ENCODE data around the gene MALRD1. TPM values are rescaled to one million over a fixed set of nuclear protein-coding genes. Genes with fewer than 3 reads are reported as not detected.

MALRD1 gene
- total and polyA plus RNA-seq, 2 experiments from 2014 or later, result 0.45 TPM; not detected in 1

DNA sequence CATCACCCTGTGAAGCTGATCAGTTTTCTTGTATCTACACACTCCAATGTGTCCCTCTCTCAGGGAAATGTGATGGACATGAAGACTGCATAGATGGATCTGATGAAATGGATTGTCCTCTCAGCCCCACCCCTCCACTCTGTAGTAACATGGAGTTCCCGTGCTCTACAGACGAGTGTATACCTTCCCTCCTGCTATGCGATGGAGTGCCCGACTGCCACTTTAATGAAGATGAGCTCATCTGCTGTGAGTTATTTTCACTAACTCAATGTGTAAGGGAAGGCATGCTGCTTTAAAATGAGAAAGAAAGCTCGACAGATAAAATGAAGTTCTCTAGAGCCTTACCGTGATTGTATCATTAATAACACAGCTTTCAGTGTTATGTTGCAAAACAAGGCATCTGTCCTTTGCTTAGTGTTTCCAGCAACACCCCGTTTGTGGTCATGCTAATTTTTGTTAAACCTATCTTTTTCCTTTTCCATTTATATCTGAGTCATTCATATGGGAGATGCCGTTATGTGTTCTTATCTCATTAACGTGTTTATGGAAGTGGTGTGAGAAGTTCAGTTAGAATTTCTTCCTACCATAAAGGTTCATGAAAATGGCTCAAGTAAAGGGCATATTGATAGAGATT, 546.7 kb downstream of the MALRD1 start:
- no peak for TF ChIP-seq EZH2phosphoT487 (IDR thresholded peaks at IDR 0.05; ENCODE audit: insufficient read depth, low read depth)
- TF ChIP-seq EZH2 (IDR thresholded peaks at IDR 0.05; ENCODE audit: insufficient read depth, poor library complexity, severe bottlenecking), result no peak
- WGBS, 2 experiments (ENCODE audit: low coverage in 1 of 2, low lambda C conversion rate in 2 of 2, missing lambda C conversion rate in 2 of 2), result 77 to 78% methylated on average over 9 of the region's 9 CpGs
- Histone ChIP-seq H3K4me3 (no peak overlapping the region), H3F3A (ENCODE audit: insufficient read depth) (no peaks in the 10 kb centered on the region), H3K9ac (no peak overlapping the region), H3K4me1 (ENCODE audit: insufficient read depth) (no peaks in the 10 kb centered on the region), H3K9me3 (ENCODE audit: low read depth) (no peaks in the 10 kb centered on the region), H3K36me3 (ENCODE audit: low read depth) (no peaks in the 10 kb centered on the region), H3K9me2 (ENCODE audit: insufficient read depth) (no peaks in the 10 kb centered on the region), H3K79me2 (ENCODE audit: insufficient read depth) (no peaks in the 10 kb centered on the region), H3K4me2 (ENCODE audit: unreplicated experiment) (no peak overlapping the region), H3K27me3 (replicated peaks; ENCODE audit: insufficient read depth) (no peaks in the 10 kb centered on the region), H4K20me1 (ENCODE audit: insufficient read depth) (no peaks in the 10 kb centered on the region), H2AFZ (no peak overlapping the region), H3K27ac (no peak overlapping the region)
- no peak for DNase-seq
- in situ Hi-C loops (cut with MboI), result no loop called here

DNA sequence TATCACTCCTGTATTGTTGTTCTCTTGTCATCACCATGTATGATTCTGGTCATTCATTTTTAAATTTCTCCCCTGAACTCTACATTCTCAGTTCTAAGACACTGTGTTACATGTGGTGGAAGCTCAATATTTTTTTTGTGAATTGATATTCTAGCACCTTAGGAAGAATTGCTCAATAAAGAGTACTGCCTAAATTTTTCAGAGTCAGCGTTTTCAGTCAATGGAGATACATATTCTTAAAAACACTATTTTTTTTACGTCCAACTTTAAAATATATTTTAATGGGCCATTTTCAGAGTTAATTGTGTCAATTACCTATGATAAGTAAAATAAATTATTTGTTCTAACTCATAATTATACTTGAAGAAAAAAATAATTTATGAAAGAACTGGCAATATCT, 557.2 kb downstream of the MALRD1 start:
- DNase-seq, result no peak
- H4K20me1 ChIP-seq (ENCODE audit: insufficient read depth), result no peaks in the 10 kb centered on the region
- TF ChIP-seq EZH2 (IDR thresholded peaks at IDR 0.05; ENCODE audit: insufficient read depth, poor library complexity, severe bottlenecking) (no peak), EZH2phosphoT487 (IDR thresholded peaks at IDR 0.05; ENCODE audit: insufficient read depth, low read depth) (no peak)
- H3K4me1 ChIP-seq (ENCODE audit: insufficient read depth), result no peaks in the 10 kb centered on the region
- H3K9ac ChIP-seq, result no peak overlapping the region
- H3K36me3 ChIP-seq (ENCODE audit: low read depth), result no peaks in the 10 kb centered on the region
- no peak overlapping the region for H2AFZ ChIP-seq
- no peaks in the 10 kb centered on the region for H3K9me2 ChIP-seq (ENCODE audit: insufficient read depth)
- no peaks in the 10 kb centered on the region for H3K27me3 ChIP-seq (replicated peaks; ENCODE audit: insufficient read depth)
- no peaks in the 10 kb centered on the region for H3F3A ChIP-seq (ENCODE audit: insufficient read depth)
- no peak overlapping the region for H3K4me2 ChIP-seq (ENCODE audit: unreplicated experiment)
- no peak overlapping the region for H3K27ac ChIP-seq
- in situ Hi-C loops (cut with MboI), result no loop called here
- WGBS, 2 experiments (ENCODE audit: low coverage in 1 of 2, low lambda C conversion rate in 2 of 2, missing lambda C conversion rate in 2 of 2), result 80 to 86% methylated on average over 2 of the region's 2 CpGs
- no peaks in the 10 kb centered on the region for H3K9me3 ChIP-seq (ENCODE audit: low read depth)
- H3K79me2 ChIP-seq (ENCODE audit: insufficient read depth), result no peaks in the 10 kb centered on the region
- no peak overlapping the region for H3K4me3 ChIP-seq

DNA sequence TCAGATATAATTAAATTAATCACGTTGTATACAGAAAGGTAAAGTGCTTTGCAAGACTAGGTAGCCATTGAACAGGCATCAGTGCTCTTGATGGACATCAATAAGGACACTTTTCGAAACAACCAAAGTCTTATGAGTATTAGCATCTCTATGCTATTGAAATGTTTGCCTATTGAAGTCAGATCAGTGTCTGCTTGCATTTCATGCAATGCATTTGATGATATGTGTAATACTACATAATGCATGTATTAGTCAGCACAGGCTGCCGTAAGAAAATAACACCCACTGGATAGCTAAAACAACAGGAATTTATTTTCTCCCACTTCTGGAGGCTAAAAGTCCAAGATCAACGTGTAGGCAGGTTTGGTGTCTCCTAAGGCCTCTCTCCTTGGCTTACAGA, 558.4 kb downstream of the MALRD1 start:
- H3K4me1 ChIP-seq (ENCODE audit: insufficient read depth), result no peaks in the 10 kb centered on the region
- H3K27ac ChIP-seq, result no peak overlapping the region
- H3K79me2 ChIP-seq (ENCODE audit: insufficient read depth), result no peaks in the 10 kb centered on the region
- 0 out of 2 replicates have a peak overlapping the region, but pooled peaks have one; percentile 19 for H2AFZ ChIP-seq
- H4K20me1 ChIP-seq (ENCODE audit: insufficient read depth), result no peaks in the 10 kb centered on the region
- peak; percentile 33 for DNase-seq
- no peaks in the 10 kb centered on the region for H3F3A ChIP-seq (ENCODE audit: insufficient read depth)
- no peaks in the 10 kb centered on the region for H3K27me3 ChIP-seq (replicated peaks; ENCODE audit: insufficient read depth)
- H3K4me3 ChIP-seq, result no peak overlapping the region
- TF ChIP-seq EZH2 (IDR thresholded peaks at IDR 0.05; ENCODE audit: insufficient read depth, poor library complexity, severe bottlenecking) (no peak), EZH2phosphoT487 (IDR thresholded peaks at IDR 0.05; ENCODE audit: insufficient read depth, low read depth) (no peak)
- no peaks in the 10 kb centered on the region for H3K9me2 ChIP-seq (ENCODE audit: insufficient read depth)
- in situ Hi-C loops (cut with MboI), result no loop called here
- no peaks in the 10 kb centered on the region for H3K36me3 ChIP-seq (ENCODE audit: low read depth)
- H3K9me3 ChIP-seq (ENCODE audit: low read depth), result no peaks in the 10 kb centered on the region
- 44 to 48% methylated on average over 4 of the region's 4 CpGs for WGBS, 2 experiments (ENCODE audit: low coverage in 1 of 2, low lambda C conversion rate in 2 of 2, missing lambda C conversion rate in 2 of 2)
- H3K4me2 ChIP-seq (ENCODE audit: unreplicated experiment), result no peak overlapping the region
- no peak overlapping the region for H3K9ac ChIP-seq

DNA sequence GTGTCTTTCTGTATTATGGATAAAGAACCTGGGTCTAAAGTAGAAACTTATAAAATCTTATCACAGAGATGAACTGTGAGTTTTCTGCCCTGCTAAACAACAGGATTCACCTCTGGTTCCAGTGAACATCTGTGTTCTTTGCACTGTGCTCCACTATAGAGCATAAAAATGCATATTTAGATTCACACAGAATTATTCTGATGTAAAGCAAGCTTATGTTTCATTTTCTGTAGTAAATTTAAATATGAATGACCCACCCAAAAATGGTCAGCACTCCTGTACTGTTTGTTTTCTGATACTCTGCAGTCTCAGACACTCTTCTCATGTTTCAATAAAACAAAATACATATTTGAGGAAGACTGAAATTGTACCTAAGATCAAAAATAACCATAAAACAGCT, 563.2 kb downstream of the MALRD1 start:
- DNase-seq, result no peak
- Histone ChIP-seq H3K27me3 (replicated peaks; ENCODE audit: insufficient read depth) (no peaks in the 10 kb centered on the region), H3F3A (ENCODE audit: insufficient read depth) (no peaks in the 10 kb centered on the region), H3K4me3 (no peak overlapping the region), H3K4me2 (ENCODE audit: unreplicated experiment) (no peak overlapping the region), H3K79me2 (ENCODE audit: insufficient read depth) (no peaks in the 10 kb centered on the region), H3K27ac (no peak overlapping the region), H3K4me1 (ENCODE audit: insufficient read depth) (no peaks in the 10 kb centered on the region), H3K9me3 (ENCODE audit: low read depth) (no peaks in the 10 kb centered on the region), H3K9me2 (ENCODE audit: insufficient read depth) (no peaks in the 10 kb centered on the region), H3K36me3 (ENCODE audit: low read depth) (no peaks in the 10 kb centered on the region), H2AFZ (no peak overlapping the region), H4K20me1 (ENCODE audit: insufficient read depth) (no peaks in the 10 kb centered on the region), H3K9ac (no peak overlapping the region)
- in situ Hi-C loops (cut with MboI), result no loop called here
- TF ChIP-seq EZH2phosphoT487 (IDR thresholded peaks at IDR 0.05; ENCODE audit: insufficient read depth, low read depth) (no peak), EZH2 (IDR thresholded peaks at IDR 0.05; ENCODE audit: insufficient read depth, poor library complexity, severe bottlenecking) (no peak)

DNA sequence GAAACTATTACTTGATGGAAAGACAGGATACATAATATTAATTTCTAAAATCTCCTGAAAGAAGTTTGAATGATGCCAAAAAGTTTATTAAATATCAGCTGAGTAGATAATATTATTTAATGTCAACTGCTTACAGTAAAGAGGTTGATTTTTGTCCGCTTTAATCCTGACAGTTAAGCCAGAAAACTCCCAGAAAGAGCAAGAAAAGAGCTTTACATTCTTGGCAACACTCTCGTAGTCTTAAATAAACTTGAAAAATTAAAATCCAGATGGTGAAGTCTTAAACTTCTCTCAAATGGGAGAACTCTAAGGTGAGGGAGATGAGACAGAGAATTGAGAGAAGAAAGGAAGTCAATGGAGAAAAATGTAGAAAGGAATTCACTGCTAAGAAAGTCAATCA, 568.4 kb downstream of the MALRD1 start:
- H4K20me1 ChIP-seq (ENCODE audit: insufficient read depth), result no peaks in the 10 kb centered on the region
- no peaks in the 10 kb centered on the region for H3K36me3 ChIP-seq (ENCODE audit: low read depth)
- H3K79me2 ChIP-seq (ENCODE audit: insufficient read depth), result no peaks in the 10 kb centered on the region
- no peak overlapping the region for H3K4me3 ChIP-seq
- H3K27me3 ChIP-seq (replicated peaks; ENCODE audit: insufficient read depth), result no peaks in the 10 kb centered on the region
- no peak overlapping the region for H3K27ac ChIP-seq
- no peak overlapping the region for H2AFZ ChIP-seq
- in situ Hi-C loops (cut with MboI), result no loop called here
- no peaks in the 10 kb centered on the region for H3F3A ChIP-seq (ENCODE audit: insufficient read depth)
- TF ChIP-seq EZH2phosphoT487 (IDR thresholded peaks at IDR 0.05; ENCODE audit: insufficient read depth, low read depth) (no peak), EZH2 (IDR thresholded peaks at IDR 0.05; ENCODE audit: insufficient read depth, poor library complexity, severe bottlenecking) (no peak)
- WGBS, 2 experiments (ENCODE audit: low coverage in 1 of 2, low lambda C conversion rate in 2 of 2, missing lambda C conversion rate in 2 of 2), result 74 to 75% methylated on average over 2 of the region's 2 CpGs
- no peak overlapping the region for H3K4me2 ChIP-seq (ENCODE audit: unreplicated experiment)
- no peak overlapping the region for H3K9ac ChIP-seq
- H3K9me3 ChIP-seq (ENCODE audit: low read depth), result no peaks in the 10 kb centered on the region
- DNase-seq, result no peak
- no peaks in the 10 kb centered on the region for H3K9me2 ChIP-seq (ENCODE audit: insufficient read depth)
- H3K4me1 ChIP-seq (ENCODE audit: insufficient read depth), result no peaks in the 10 kb centered on the region

Data from GM23248 (cell line).